NB4 (cell line): ENCODE measurements around the gene BCKDHB.

Experiments
- CTCF ChIP-seq: IDR thresholded peaks from one replicate; pipeline ENCODE4 v1.5.1; 2012; ENCODE audit warnings: low read depth, low read length
- MAX ChIP-seq: IDR thresholded peaks from 2 replicates; pipeline ENCODE4 v1.6.1; 2011; ENCODE audit warnings: low read depth, low read length
- MYC ChIP-seq: IDR thresholded peaks from 2 replicates; pipeline ENCODE4 v1.6.1; 2011; ENCODE audit warnings: low read depth, low read length
- POLR2A ChIP-seq: IDR thresholded peaks from 2 replicates; pipeline ENCODE4 v1.6.1; 2011; ENCODE audit warnings: mild to moderate bottlenecking; ENCODE audit not compliant: insufficient read length; ENCODE audit errors: extremely low read depth

- TF ChIP-seq CTCF = no peak
- TF ChIP-seq MYC = no peak
- TF ChIP-seq POLR2A = no peak
- TF ChIP-seq MAX = no peak
Observed at GRCh38 chr6:80134065-80134464, 27.6 kb downstream of the BCKDHB start.
